BE2C (cell line): ENCODE measurements around the gene GADL1.

ENCODE experiments used
- DNase-seq: peaks from one replicate; pipeline ENCODE4 v3.0.0-alpha.2; 2020
- H3K27me3 ChIP-seq: fragments of 250-450 bp; sonication (Bioruptor Pico); 2 replicates; pipeline ENCODE4 v1.5.1; 2020; ENCODE audit warnings: mild to moderate bottlenecking
- H3K36me3 ChIP-seq: fragments of 250-450 bp; sonication (Bioruptor Pico); 2 replicates; pipeline ENCODE4 v1.5.1; 2020; ENCODE audit warnings: mild to moderate bottlenecking
- H3K4me1 ChIP-seq: fragments of 250-450 bp; sonication (Bioruptor Pico); 2 replicates; pipeline ENCODE4 v1.5.1; 2020
- H3K4me3 ChIP-seq: 2 replicates; pipeline ENCODE4 v1.5.1; 2011; ENCODE audit warnings: low read depth, low read length
- H3K9me3 ChIP-seq: fragments of 250-450 bp; sonication (Bioruptor Pico); 2 replicates; pipeline ENCODE4 v1.5.1; 2020
- CTCF ChIP-seq: IDR thresholded peaks from 2 replicates; pipeline ENCODE4 v1.5.1; 2012; ENCODE audit warnings: mild to moderate bottlenecking, low read depth, low read length

The GADL1 gene

GRCh38 chr3:30813734-30814133 lies 80.7 kb downstream of the GADL1 start:
- H3K4me1 ChIP-seq, result no peaks in the 10 kb centered on the region
- no peaks in the 10 kb centered on the region for H3K9me3 ChIP-seq
- no peak for TF ChIP-seq CTCF
- H3K4me3 ChIP-seq, result no peak overlapping the region
- no peaks in the 10 kb centered on the region for H3K27me3 ChIP-seq
- no peaks in the 10 kb centered on the region for H3K36me3 ChIP-seq
- DNase-seq, result no peak

- no peak for DNase-seq
- no peaks in the 10 kb centered on the region for H3K36me3 ChIP-seq
- no peaks in the 10 kb centered on the region for H3K9me3 ChIP-seq
- no peaks in the 10 kb centered on the region for H3K4me1 ChIP-seq
- no peak for TF ChIP-seq CTCF
- no peak overlapping the region for H3K4me3 ChIP-seq
- no peaks in the 10 kb centered on the region for H3K27me3 ChIP-seq
Measured at GRCh38 chr3:30811151-30811795, 83.2 kb downstream of the GADL1 start.

- no peak for TF ChIP-seq CTCF
- Histone ChIP-seq H3K36me3 (no peaks in the 10 kb centered on the region), H3K4me3 (no peak overlapping the region), H3K27me3 (no peaks in the 10 kb centered on the region), H3K4me1 (no peaks in the 10 kb centered on the region), H3K9me3 (no peaks in the 10 kb centered on the region)
- DNase-seq, result no peak
Measured at GRCh38 chr3:30810625-30811024, 83.8 kb downstream of the GADL1 start.

- no peak for DNase-seq
- H3K9me3 ChIP-seq, result no peaks in the 10 kb centered on the region
Measured at GRCh38 chr3:30805695-30806094, 88.8 kb downstream of the GADL1 start.

GRCh38 chr3:30804984-30805383 lies 89.5 kb downstream of the GADL1 start:
- no peaks in the 10 kb centered on the region for H3K36me3 ChIP-seq
- H3K9me3 ChIP-seq, result no peaks in the 10 kb centered on the region
- TF ChIP-seq CTCF, result no peak
- DNase-seq, result no peak
- H3K27me3 ChIP-seq, result no peaks in the 10 kb centered on the region
- no peaks in the 10 kb centered on the region for H3K4me1 ChIP-seq
- H3K4me3 ChIP-seq, result no peak overlapping the region

More at GRCh38 chr3:30805695-30806094, 88.8 kb downstream of the GADL1 start:
- Histone ChIP-seq H3K27me3 (no peaks in the 10 kb centered on the region), H3K36me3 (no peaks in the 10 kb centered on the region), H3K4me3 (no peak overlapping the region), H3K4me1 (no peaks in the 10 kb centered on the region)
- no peak for TF ChIP-seq CTCF

GRCh38 chr3:30795176-30795575 lies 99.3 kb downstream of the GADL1 start:
- H3K36me3 ChIP-seq, result no peaks in the 10 kb centered on the region
- H3K27me3 ChIP-seq, result no peaks in the 10 kb centered on the region
- H3K4me3 ChIP-seq, result no peak overlapping the region
- no peak for DNase-seq
- no peak for TF ChIP-seq CTCF
- H3K9me3 ChIP-seq, result no peaks in the 10 kb centered on the region
- no peaks in the 10 kb centered on the region for H3K4me1 ChIP-seq
